Caki2 (cell line): ENCODE data around the gene ORMDL2. TPM values are rescaled to one million over a fixed set of nuclear protein-coding genes. Genes with fewer than 3 reads are reported as not detected.
"Not testable (repeated sequence)": the region's sequence is repeated elsewhere in the genome, so short reads cannot be mapped to it uniquely, and the experiment has no call there.

ENCODE experiments used
- DNase-seq: peaks from one replicate; pipeline ENCODE4 v3.0.0-alpha.2; 2015; ENCODE audit warnings: low read depth
- in situ Hi-C: cut with HindIII; loops from 2 replicates; pipeline ENCODE4 v1.10.0; 2016; ENCODE audit warnings: low sequenced_read_pairs, low pct_unique_long_range_greater_than_20kb, mixed read lengths
- total RNA-seq: library from RNA; depleted of rRNA; stranded (reverse); fragments of >200 nt; shearing (Covaris generic); gene quantifications from 2 replicates; pipeline ENCODE4 v1.2.3, GENCODE V29; 2014; ENCODE audit warnings: low replicate concordance

ORMDL2 gene
- total RNA-seq, 1 experiment from 2014 or later: 31.2 TPM

- in situ Hi-C loops: no loop called here
- peak; percentile 77 for DNase-seq
Measured at GRCh38 chr12:55822228-55822627, 4.4 kb downstream of the ORMDL2 start.

DNA sequence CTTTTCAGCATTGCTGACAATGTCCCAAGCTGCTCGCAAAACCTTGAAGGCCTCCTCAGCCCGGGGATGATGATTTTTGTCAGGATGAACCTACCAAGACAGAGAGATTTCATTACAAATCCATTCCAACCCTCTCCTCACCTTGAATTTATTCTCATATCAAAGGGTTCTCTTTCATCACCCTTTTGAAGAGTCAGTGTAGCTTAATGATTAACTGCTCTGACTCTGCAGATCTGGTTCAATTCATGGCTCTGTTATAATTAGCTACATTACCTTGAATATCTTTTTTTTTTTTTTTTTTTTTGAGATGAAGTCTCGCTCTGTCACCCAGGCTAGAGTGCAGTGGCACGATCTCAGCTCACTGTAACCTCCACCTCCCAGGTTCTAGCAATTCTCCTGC is 5.6 kb downstream of the ORMDL2 start:
- in situ Hi-C loops: no loop called here
- peak; percentile 72 for DNase-seq

DNA sequence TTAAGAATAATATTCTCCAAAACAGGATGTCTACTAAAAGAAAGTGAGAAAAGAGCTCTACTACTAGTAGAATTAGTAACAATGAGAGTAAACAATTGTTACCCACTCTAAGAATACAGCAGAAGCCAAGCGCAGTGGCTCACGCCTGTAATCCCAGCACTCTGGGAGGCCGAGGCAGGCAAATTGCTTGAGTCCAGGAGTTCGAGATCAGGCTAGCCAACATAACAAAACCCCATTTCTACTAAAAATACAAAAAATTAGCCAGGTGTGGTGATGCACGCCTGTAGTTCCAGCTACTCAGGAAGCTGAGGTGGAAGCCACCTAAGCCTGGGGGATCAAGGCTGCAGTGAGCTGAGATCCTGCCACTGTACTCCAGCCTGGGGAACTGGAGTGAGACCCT is 6.9 kb downstream of the ORMDL2 start:
- in situ Hi-C loops: no loop called here

GRCh38 chr12:55827806-55828205 is 10.0 kb downstream of the ORMDL2 start:
- in situ Hi-C loops: no loop called here
- DNase-seq: no peak

More for the DNA sequence above, 6.9 kb downstream of the ORMDL2 start:
- no peak for DNase-seq

DNA sequence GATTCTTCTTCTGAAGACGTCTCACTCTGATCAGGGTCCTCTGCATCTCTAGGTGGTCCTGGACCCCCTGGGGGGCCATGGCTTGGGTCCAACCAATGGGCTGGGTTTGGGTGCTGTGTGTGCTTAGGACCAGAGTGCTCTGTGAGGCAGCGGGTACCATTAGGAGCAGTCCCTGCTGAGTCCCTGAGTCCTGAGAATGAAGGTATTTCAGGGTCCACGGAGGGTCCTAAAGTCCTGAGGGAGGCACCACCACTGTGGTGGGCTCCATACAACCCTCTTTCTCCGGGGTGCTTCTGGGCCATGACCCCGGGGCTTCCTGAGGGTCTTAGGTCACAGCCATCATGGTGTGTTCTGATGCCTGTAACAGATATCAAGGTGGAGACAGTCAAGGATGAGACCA is 10.5 kb downstream of the ORMDL2 start:
- in situ Hi-C loops: no loop called here
- DNase-seq: no peak

DNA sequence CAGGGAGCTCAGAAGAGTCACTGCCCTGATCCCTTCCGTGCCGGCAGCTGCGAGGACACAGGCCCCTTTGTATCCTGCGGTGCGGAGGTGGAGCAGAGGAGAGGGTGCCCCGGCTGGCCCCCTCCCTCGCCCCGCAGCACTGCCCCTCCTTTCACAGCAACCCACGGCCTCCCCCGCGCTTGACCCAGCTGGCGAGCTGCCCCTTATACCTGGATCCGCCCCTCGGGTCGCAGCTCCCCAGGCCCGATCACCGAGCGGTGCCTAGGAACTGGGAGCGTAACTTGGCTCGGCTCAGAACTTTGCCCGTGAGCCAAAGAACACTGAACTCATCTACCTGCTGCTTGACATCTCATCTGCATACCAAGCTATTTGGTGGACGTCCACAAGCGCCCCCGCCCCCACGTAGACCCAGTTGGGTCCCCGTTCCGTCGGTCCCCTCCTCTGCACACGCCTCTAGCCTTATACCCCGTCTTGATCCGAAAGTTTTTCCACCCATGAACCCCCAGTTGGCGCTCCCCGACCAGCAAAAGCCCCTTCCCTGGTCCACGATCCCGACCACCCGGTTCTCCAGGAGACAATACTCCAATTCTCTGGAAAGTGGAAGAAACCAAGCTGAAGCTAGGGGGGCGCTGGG is 12.2 kb downstream of the ORMDL2 start:
- in situ Hi-C loops: no loop called here
- DNase-seq: no peak

- no peak for DNase-seq
- in situ Hi-C loops: no loop called here
Measured at GRCh38 chr12:55830601-55831446, 13.0 kb downstream of the ORMDL2 start.

- no peak for DNase-seq
- in situ Hi-C loops: no loop called here
Measured at GRCh38 chr12:55831447-55831815, 13.6 kb downstream of the ORMDL2 start.

DNA sequence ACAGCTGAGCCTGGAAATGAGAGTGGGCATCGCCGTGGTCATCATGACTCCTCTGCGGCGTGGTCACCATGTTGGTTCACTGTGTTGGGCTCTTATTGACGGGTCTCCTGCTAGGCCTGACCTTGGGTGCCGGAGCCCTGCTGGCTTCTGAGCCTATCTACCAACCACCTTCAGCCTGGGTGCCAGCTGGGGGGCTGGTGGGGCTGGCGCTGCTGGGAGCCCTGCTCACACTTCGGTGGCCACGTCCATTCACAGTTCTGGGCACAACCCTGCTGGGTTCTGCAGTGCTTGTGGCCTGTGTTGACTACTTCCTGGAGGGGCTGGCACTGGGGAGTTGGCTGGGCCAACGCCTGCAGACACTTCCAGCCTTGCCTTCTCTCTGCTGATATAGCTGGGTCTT is 15.2 kb downstream of the ORMDL2 start:
- in situ Hi-C loops: no loop called here
- DNase-seq: no peak

DNA sequence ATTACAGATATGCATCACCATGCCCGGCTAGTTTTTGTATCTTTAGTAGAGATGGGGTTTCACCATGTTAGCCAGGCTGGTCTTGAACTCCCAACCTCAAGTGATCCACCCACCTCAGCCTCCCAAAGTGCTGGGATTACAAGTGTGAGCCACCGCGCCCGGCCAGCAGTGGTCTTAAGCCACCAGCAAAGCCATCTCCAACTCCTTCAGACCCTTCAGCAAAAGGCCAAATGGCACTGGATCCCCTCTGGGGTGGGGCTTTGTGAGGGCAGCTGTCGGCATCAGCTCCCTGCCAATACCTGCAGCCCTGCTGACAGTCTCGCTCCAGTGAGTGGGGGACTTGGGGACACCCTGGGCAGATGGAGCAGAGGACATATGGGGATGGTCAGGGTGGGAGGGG is 16.6 kb downstream of the ORMDL2 start:
- DNase-seq, in situ Hi-C loops: not testable (repeated sequence)

- DNase-seq: no peak
- in situ Hi-C loops: no loop called here
Measured at GRCh38 chr12:55838361-55838760, 20.5 kb downstream of the ORMDL2 start.

GRCh38 chr12:55839345-55840140 is 21.7 kb downstream of the ORMDL2 start:
- in situ Hi-C loops: no loop called here
- no peak for DNase-seq

DNA sequence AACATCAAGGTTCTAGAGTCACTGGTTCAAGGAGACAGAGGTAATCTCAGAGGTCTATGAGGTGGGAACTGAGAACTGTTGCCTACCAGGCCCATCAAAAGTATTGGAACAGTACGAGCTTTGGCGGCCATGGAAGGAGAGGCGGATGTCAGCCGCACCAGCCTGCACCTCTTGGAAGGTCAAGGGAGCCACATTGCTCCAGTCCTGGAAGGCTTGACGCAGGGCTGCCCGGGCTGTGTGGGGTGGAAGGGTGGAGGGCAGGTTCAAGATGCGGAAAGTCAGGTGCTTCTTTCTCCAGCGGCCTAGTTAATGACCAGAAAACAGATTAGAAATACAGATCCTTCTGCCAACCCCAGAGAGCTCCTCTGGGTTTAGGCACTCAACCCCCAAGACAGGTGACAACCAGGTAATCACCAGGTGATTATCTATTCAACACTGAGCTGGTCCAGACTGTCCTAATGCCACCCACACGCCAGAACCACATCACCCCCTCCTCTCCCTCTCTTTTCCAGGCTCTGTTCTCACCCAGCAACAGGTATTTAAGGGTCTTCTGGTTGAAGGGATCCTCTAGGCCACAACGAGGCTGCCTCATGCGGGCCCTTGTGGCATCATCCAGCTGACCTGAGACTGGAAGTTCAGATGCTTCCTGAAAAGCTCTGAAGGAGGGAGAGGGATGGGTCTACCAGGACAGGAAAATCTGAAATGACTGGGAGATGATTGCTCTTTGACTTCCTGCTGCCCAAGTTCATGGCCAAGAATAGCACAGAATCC is 22.9 kb downstream of the ORMDL2 start:
- in situ Hi-C loops: no loop called here
- no peak for DNase-seq

GRCh38 chr12:55842681-55843429 is 25.0 kb downstream of the ORMDL2 start, which contains the start of gene MMP19:
Gene MMP19, minus strand, starts transcription at chr12:55842936. Its CDS starts 106 bp downstream, at chr12:55842830.
- in situ Hi-C loops: no loop called here
- DNase-seq: no peak

DNA sequence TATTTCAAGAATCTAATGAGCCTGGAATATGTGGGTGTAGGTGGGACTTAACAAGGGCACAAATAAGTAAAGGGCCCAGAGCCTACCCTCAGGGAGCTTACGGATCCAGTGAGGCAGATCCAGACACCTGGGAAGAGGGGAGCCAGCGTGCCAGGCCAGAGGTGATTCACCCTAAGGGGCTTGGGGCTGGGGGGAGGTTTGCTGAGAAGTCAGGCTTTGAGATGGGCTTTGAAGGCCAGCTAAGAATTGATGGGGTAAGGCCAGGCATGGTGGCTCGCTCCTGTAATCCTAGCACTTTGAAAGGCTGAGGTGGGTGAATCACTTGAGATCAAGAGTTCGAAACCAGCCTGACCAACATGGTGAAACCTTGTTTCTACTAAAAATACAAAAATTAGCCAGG is 25.6 kb downstream of the ORMDL2 start:
- DNase-seq: no peak
- in situ Hi-C loops: no loop called here

- DNase-seq: no peak
- in situ Hi-C loops: no loop called here
Measured at GRCh38 chr12:55844961-55845360, 27.1 kb downstream of the ORMDL2 start.

GRCh38 chr12:55845361-55845760 is 27.5 kb downstream of the ORMDL2 start:
- in situ Hi-C loops: no loop called here
- DNase-seq: no peak
